Omental fat pad (tissue), 4 donors: ENCODE measurements around the gene KCNIP4. TPM values are rescaled to one million over a fixed set of nuclear protein-coding genes. Genes with fewer than 3 reads are reported as not detected.
A peak's percentile ranks its signal among the peaks of the same experiment; 100 is the strongest.

ENCODE experiments used
- ATAC-seq: fragments of 150-250 bp; one replicate; pipeline ENCODE4 v1.9.1; 2016; ENCODE audit warnings: mild to moderate bottlenecking, moderate library complexity; ENCODE audit not compliant: low FRiP score
- DNase-seq: peaks from one replicate; pipeline ENCODE4 v3.0.0-alpha.2; 2019; ENCODE audit warnings: low spot score
- CTCF ChIP-seq, 3 donors: fragments of 450-650 bp; IDR thresholded peaks; one replicate each; pipeline ENCODE4 v1.5.1; 2016 to 2017; ENCODE audit warnings: antibody characterized with exemption in 3 of 3, mild to moderate bottlenecking in 3 of 3, moderate library complexity in 2 of 3
- total RNA-seq, 4 donors: library from RNA; depleted of rRNA; stranded (reverse); fragments of >200 nt; gene quantifications; one replicate each; pipeline ENCODE4 v1.1.0, GENCODE V29; 2016

KCNIP4 gene
- total RNA-seq, 4 donors from 2014 or later = 0.37 TPM; not detected in 3

- no peak for ATAC-seq
- TF ChIP-seq CTCF (IDR thresholded peaks at IDR 0.05) = no peak
- no peak for DNase-seq
Measured at GRCh38 chr4:20711335-20711734, 1237.2 kb downstream of the KCNIP4 start.

GRCh38 chr4:20700007-20700761, 1248.4 kb downstream of the KCNIP4 start, which contains the start of gene PACRGL:
PACRGL (plus strand) TSS chr4:20700458; CDS start chr4:20704482, 4,024 bp downstream.
- peak; percentile 84 for DNase-seq
- no peak for TF ChIP-seq CTCF (IDR thresholded peaks at IDR 0.05)
- ATAC-seq = peak; percentile 99

GRCh38 chr4:20698820-20699219, 1249.8 kb downstream of the KCNIP4 start:
- DNase-seq (no peak), ATAC-seq (no peak)
- no peak for TF ChIP-seq CTCF (IDR thresholded peaks at IDR 0.05)

GRCh38 chr4:20698382-20698781, 1250.2 kb downstream of the KCNIP4 start:
- DNase-seq (no peak), ATAC-seq (no peak)
- TF ChIP-seq CTCF (IDR thresholded peaks at IDR 0.05) = no peak

GRCh38 chr4:20696815-20697214, 1251.8 kb downstream of the KCNIP4 start:
- DNase-seq (no peak), ATAC-seq (no peak)
- no peak for TF ChIP-seq CTCF (IDR thresholded peaks at IDR 0.05)

- no peak for ATAC-seq
- DNase-seq = no peak
- TF ChIP-seq CTCF (IDR thresholded peaks at IDR 0.05) = no peak
Measured at GRCh38 chr4:20687864-20688263, 1260.7 kb downstream of the KCNIP4 start.
